Stomach (tissue), 4 donors: Measurements from ENCODE around the gene HCK.

Source experiments
- POLR2A ChIP-seq, 4 donors: fragments of 450-650 bp; IDR thresholded peaks; one replicate each; pipeline ENCODE4 v1.6.1; 2016; ENCODE audit warnings: antibody characterized with exemption in 4 of 4, control low read depth in 2 of 4, mild to moderate bottlenecking in 1 of 4, moderate library complexity in 1 of 4
- TF ChIP-seq, protein P1 (sequence below), 7 experiments: fragments of 450-650 bp in 4 of 7; fragments of 200-600 bp in 3 of 7; sonication (generic) in 3 of 7; IDR thresholded peaks; one replicate each; pipeline ENCODE4 v1.5.1; 2016 to 2019; ENCODE audit warnings: antibody characterized with exemption in 7 of 7, control low read depth in 2 of 7, mild to moderate bottlenecking in 1 of 7

DNA sequence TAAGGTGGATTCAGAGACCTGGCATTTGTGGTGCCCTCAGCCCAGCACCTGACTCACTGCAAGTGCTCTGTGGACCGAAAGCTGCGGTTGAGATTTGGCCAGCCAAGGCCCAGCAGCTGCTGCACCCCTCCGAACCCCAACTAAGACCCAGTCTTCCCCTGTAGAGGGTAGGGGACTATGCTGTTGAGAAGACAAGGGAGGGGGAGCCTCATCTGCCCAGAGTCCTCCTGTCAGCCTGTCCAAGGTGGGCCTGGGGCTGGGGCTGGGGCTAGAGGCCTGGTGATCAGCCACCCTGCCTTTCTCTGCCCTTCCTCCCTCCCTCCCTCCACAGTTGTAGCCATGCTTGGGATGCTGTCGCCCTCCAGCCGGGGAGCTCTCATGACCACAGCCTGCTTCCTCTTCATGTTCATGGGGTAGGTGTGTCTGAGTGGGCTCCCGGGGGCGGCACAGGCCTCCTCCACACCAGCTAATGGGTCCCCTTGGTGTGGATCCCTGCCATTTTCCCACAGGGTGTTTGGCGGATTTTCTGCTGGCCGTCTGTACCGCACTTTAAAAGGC is 98.3 kb downstream of the HCK start:
- TF ChIP-seq, protein P1, sequence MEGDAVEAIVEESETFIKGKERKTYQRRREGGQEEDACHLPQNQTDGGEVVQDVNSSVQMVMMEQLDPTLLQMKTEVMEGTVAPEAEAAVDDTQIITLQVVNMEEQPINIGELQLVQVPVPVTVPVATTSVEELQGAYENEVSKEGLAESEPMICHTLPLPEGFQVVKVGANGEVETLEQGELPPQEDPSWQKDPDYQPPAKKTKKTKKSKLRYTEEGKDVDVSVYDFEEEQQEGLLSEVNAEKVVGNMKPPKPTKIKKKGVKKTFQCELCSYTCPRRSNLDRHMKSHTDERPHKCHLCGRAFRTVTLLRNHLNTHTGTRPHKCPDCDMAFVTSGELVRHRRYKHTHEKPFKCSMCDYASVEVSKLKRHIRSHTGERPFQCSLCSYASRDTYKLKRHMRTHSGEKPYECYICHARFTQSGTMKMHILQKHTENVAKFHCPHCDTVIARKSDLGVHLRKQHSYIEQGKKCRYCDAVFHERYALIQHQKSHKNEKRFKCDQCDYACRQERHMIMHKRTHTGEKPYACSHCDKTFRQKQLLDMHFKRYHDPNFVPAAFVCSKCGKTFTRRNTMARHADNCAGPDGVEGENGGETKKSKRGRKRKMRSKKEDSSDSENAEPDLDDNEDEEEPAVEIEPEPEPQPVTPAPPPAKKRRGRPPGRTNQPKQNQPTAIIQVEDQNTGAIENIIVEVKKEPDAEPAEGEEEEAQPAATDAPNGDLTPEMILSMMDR (IDR thresholded peaks at IDR 0.05), result no peak
- no peak for TF ChIP-seq POLR2A (IDR thresholded peaks at IDR 0.05)
